Myocyte (in vitro differentiated cells): ENCODE measurements around the gene NDUFA12. TPM values are rescaled to one million over a fixed set of nuclear protein-coding genes. Genes with fewer than 3 reads are reported as not detected.

Source experiments
- DNase-seq: peaks from one replicate; pipeline ENCODE4 v3.0.0-alpha.2; 2012; ENCODE audit warnings: low read depth
- total RNA-seq: library from RNA; depleted of rRNA; stranded (reverse); fragments of >200 nt; gene quantifications from 2 replicates; pipeline ENCODE4 v1.2.3, GENCODE V29; 2014

NDUFA12 gene
- total RNA-seq, 1 donor from 2014 or later = 256 TPM

DNA sequence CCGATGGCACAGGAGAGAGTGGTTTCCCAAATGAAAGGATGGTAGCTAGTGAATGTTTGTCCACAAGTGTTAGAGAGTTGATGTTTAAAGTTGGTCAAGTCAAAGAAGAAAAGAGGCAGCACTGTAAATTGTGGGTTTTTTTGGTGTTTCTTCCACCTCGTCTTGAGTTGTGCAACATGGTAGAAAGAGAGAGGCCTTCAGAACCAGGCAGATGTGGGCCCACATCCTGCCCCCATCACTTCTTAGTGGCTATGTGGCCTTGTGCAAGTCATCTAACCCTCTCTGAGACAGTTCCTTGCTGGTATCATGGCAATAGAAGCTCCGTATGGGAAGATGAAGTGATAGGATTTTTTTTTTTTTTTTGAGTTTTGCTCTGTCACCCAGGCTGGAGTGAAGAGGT is 60.8 kb downstream of the NDUFA12 start:
- DNase-seq = no peak

DNA sequence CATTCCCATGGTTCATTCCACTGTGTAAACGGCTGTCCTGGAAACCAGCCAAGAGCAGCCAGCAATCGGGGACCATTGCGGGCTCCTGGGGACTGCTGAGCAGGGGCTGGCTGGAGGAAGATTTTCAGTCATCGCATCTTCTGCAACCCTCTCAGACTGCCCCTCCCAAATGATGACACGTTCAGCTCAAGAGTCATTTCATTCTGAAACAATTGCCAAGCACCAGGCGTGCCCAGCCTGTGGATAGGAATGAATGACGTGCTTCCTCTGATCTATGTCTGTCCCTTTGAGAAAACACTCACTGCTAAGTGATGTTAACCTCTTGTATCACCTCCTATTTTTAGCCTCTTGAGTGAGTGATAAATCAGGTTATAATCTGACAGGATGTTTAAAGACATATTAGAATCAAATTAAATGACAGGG is 62.0 kb downstream of the NDUFA12 start:
- peak; percentile 90 for DNase-seq

DNA sequence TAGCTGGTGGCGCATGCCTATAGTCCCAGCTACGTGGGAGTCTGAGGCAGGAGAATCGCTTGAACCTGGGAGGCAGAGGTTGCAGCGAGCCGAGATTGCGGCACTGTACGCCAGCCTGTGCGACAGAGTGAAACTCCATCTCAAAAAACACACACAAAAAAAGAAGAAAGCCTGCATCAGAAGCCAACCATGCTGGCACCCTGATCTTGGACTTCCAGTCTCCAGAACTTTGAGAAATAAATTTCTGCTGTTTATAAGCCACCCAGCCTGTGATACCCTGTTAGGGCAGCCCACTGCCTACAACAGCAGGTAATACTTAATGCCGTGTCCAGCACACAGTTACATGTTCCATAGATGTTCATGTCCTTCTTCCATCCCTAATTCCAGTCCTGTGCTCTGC is 62.7 kb downstream of the NDUFA12 start:
- DNase-seq = no peak

DNA sequence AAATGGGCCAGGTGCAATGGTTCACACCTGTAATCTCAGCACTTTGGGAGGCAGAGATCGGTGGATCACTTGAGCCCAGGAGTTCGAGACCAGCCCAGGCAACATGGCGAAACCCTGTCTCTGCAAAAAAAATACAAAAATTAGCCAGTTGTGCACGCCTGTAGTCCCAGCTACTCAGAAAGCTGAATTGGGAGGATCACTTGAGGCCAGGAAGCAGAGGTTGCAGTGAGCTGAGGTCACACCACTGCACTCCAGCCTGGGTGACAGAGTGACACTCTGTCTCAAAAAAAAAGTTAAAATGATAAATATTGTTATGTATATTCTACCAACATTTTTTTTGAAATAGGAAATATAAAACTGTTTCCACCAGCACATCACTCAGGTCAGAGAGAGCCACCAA is 64.9 kb downstream of the NDUFA12 start:
- no peak for DNase-seq

DNA sequence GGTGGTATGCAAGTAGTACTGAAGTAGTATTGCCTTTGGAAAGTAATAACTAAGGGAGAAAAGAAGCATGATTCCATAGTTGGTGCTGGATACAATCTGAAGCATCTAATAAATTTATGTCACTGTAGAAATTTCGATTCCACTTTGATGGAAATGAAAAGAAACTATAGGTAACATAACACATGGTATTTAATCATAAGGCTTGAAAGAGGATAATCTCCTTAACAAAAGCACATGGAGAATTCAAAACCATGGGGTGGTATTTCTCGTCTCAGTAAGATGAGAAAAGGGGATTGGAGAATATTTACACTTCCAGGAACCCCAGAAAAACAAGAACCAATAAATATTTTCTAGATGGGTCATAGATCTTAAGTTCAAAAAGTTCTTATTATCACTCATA is 72.7 kb downstream of the NDUFA12 start:
- no peak for DNase-seq

DNA sequence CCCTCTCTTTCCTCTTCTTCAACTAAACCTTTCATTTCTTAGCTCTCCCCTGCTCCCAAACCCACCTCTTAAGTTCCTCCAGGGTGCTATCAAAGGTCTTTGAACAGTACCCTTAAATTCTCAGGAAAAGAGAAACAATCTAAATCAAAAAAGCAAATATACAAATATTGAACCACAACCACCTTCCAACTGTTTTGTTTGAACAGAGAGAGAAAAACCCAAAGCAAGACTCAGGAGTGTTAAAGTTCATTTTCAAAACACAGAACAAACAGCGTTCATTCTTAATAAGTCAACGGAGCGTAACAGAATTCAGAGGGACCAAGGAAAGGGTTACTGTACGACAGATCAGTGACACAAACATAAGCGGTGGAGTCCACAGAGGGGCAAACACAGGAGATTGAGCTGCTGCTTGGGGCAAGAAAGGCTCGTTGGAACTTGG is 73.3 kb downstream of the NDUFA12 start:
- no peak for DNase-seq

DNA sequence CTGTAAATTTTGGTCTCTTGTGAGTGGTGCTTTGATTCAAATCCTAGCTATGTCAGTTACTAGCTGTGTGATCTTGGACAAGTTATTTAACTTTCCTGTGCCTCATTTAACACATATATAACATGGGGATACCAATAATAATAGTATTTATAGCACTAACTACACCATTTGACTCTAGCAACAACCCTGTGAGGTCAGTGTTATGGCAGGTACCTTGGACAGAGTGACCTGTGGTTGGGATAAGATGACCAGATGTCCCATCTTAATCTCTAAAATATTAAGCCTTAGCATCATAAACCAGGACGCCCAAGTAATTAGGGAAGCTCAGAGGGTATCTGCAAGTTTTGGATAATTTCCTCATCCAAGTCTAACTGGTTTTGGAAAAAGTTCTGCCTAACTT is 73.7 kb downstream of the NDUFA12 start:
- DNase-seq = no peak

DNA sequence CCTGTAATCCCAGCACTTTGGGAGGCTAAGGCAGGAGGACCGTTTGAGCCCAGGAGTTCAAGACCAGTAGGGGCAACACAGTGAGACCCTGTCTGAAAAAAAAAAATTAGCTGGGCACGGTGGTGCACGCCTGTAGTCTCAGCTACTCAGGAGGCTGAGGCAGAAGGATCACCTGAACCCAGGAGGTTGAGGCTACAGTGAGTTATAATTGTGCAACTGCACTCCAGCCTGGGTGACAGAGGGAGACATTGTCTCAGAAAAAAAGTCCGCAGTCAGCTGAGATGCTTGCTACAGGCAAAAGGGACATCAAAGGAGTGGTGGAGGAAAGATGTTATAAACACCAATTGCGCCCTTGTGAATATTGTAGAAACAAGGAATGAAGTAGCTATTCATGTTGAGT is 77.8 kb downstream of the NDUFA12 start:
- DNase-seq = no peak

DNA sequence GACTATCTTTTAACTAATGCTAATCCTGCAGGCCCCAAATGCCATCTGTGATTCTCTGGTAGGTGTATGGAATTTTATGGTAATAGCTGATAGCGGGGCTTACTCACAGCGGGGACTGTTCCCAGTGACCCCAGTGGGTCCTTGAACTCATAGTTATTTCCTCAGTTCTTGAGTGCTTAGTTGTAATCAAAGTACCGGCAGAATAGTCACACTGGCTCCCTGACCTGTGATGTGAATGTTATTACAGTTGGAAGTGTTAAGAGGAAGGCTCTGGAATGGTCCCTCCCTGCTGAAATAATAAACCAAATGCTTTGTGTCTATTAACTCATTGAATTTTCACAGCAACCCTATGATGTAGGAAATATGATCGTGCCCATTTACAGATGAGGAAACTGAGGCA is 78.3 kb downstream of the NDUFA12 start:
- no peak for DNase-seq

DNA sequence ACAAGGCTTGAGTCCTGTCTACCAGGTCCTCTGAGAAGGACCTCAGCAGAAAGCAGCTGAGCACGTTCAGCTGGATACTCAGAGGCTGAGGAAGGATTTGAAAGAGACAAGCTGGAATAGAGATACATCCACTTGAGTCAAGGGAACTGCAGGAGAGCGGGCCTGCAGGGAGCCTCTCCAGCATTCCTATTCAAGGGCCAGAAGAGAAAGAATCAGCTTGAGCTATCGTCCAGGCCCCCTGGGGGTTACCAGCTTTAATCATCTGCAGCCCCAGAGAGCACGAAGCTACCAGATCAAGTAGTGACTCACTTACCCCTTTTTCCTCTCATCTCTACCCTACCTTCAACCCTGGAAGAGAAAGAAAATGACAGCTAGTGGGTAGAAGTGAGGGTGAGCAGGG is 80.9 kb downstream of the NDUFA12 start:
- DNase-seq = no peak

Other genes starting within 250 kb of the NDUFA12 start
- gene NR2C1, start 69.9 kb upstream of the NDUFA12 start, total RNA-seq = 23.2 and 29.6 TPM in 2 replicates
- gene FGD6, start 213.8 kb upstream of the NDUFA12 start, total RNA-seq = 3.1 TPM in 2 replicates
- 75.9 and 89.6 TPM in 2 replicates for gene VEZT, start 214.1 kb upstream of the NDUFA12 start, total RNA-seq